Activated gamma-delta T cell (primary cell): Measurements from ENCODE around the gene DEPDC1B.
"Not testable (repeated sequence)": the region's sequence is repeated elsewhere in the genome, so short reads cannot be mapped to it uniquely, and the experiment has no call there.

ENCODE experiments used
- DNase-seq: peaks from one replicate; lab custom pipeline; 2025; lab: John Stamatoyannopoulos, UW

The DEPDC1B gene

GRCh38 chr5:60640901-60641300 lies 59.1 kb downstream of the DEPDC1B start:
- DNase-seq: no peak

- DNase-seq: no peak
Observed at GRCh38 chr5:60639544-60639943, 60.4 kb downstream of the DEPDC1B start.

- DNase-seq: no peak
Observed at GRCh38 chr5:60638300-60638699, 61.7 kb downstream of the DEPDC1B start.

GRCh38 chr5:60636644-60637043 lies 63.3 kb downstream of the DEPDC1B start:
- no peak for DNase-seq

GRCh38 chr5:60636001-60636400 lies 64.0 kb downstream of the DEPDC1B start:
- no peak for DNase-seq

GRCh38 chr5:60634051-60634450 lies 65.9 kb downstream of the DEPDC1B start:
- DNase-seq: no peak

GRCh38 chr5:60633341-60633740 lies 66.6 kb downstream of the DEPDC1B start:
- no peak for DNase-seq

GRCh38 chr5:60632153-60632552 lies 67.8 kb downstream of the DEPDC1B start:
- no peak for DNase-seq

- no peak for DNase-seq
Observed at GRCh38 chr5:60630836-60631235, 69.1 kb downstream of the DEPDC1B start.

- DNase-seq: no peak
Observed at GRCh38 chr5:60630179-60630578, 69.8 kb downstream of the DEPDC1B start.

GRCh38 chr5:60624875-60625274 lies 75.1 kb downstream of the DEPDC1B start:
- not testable (repeated sequence) for DNase-seq

- DNase-seq: not testable (repeated sequence)
Observed at GRCh38 chr5:60620752-60621151, 79.2 kb downstream of the DEPDC1B start.

GRCh38 chr5:60613826-60614225 lies 86.1 kb downstream of the DEPDC1B start:
- DNase-seq: no peak

GRCh38 chr5:60611099-60611740 lies 88.7 kb downstream of the DEPDC1B start:
- DNase-seq: no peak

- DNase-seq: no peak
Observed at GRCh38 chr5:60604771-60605170, 95.2 kb downstream of the DEPDC1B start.

GRCh38 chr5:60598424-60598823 lies 101.5 kb downstream of the DEPDC1B start:
- no peak for DNase-seq

GRCh38 chr5:60597572-60598320 lies 102.2 kb downstream of the DEPDC1B start:
- no peak for DNase-seq

GRCh38 chr5:60594715-60595477 lies 105.1 kb downstream of the DEPDC1B start:
- no peak for DNase-seq

GRCh38 chr5:60590172-60590571 lies 109.8 kb downstream of the DEPDC1B start:
- no peak for DNase-seq

GRCh38 chr5:60587312-60587711 lies 112.7 kb downstream of the DEPDC1B start:
- DNase-seq: not testable (repeated sequence)

GRCh38 chr5:60586307-60586901 lies 113.6 kb downstream of the DEPDC1B start:
- no peak for DNase-seq

- no peak for DNase-seq
Observed at GRCh38 chr5:60585618-60586017, 114.3 kb downstream of the DEPDC1B start.
